Stimulated activated CD4-positive, alpha-beta T cell treated with anti-CD3 and anti-CD28 coated beads, Interleukin-15, amount 100 ng/mL, for 24 hours (primary cell): ENCODE results near the gene ZNF593OS.

ENCODE experiments used
- DNase-seq: peaks from one replicate; pipeline ENCODE4 v3.0.0-alpha.2; 2020

Gene ZNF593OS

DNA sequence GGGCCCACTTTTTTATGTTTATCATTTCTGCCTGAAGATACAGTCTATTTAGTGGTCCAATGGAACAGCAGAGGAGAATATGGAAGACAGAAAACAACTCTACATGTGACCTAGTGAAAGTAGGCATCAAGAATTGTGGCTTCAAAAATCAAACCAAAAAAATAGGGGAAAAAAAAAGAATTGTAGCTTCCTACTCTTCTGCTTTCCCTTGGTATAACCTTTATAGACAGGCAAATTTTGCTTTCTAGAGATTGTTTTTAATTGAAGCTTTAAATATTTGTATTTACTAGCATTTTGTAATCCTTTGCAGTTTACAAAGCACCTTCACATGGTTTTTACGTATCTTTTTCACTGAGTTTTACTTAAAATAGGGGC is 45.7 kb downstream of the ZNF593OS start:
- DNase-seq = no peak

- DNase-seq = no peak
Observed at GRCh38 chr1:26125382-26125781, 46.2 kb downstream of the ZNF593OS start.

- no peak for DNase-seq
Observed at GRCh38 chr1:26124418-26125331, 47.0 kb downstream of the ZNF593OS start.

GRCh38 chr1:26122988-26123973 is 48.4 kb downstream of the ZNF593OS start:
- peak; percentile 12 for DNase-seq

DNA sequence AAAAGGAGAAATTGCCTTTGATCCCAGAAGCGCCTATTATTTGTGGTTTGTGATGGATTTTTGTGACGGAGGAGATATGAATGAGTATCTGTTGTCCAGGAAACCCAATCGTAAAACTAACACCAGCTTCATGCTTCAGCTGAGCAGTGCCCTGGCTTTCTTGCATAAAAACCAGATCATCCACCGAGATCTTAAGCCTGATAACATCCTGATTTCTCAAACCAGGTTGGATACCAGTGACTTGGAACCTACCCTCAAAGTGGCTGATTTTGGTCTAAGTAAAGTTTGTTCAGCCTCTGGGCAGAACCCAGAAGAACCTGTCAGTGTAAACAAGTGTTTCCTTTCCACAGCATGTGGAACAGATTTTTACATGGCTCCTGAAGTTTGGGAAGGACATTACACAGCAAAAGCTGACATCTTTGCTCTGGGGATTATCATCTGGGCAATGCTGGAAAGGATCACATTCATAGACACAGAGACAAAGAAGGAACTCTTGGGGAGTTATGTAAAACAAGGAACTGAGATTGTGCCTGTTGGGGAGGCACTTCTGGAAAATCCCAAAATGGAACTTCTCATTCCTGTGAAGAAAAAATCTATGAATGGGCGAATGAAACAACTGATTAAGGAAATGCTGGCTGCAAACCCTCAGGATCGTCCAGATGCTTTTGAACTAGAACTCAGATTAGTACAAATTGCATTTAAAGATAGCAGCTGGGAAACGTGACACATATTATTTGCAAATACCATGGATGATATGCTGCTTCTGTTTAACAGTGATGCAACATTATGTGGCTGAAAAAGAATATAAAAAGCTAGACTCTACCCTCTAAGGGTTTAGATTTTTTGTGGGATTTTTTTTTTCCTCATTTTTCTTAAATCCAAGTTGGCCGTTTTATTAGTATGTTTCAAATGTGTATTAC is 49.5 kb downstream of the ZNF593OS start:
- DNase-seq = no peak

GRCh38 chr1:26119892-26120608 is 51.6 kb downstream of the ZNF593OS start:
- DNase-seq = no peak
